Heart left ventricle (tissue), 16 donors: ENCODE measurements around the gene OR5B12. TPM values are rescaled to one million over a fixed set of nuclear protein-coding genes. Genes with fewer than 3 reads are reported as not detected.

Experiments used
- ATAC-seq, 4 donors: fragments of 200-7000 bp; cut with Tn5 transposase; one replicate each; pipeline ENCODE4 v1.9.1; 2020 to 2022; ENCODE audit warnings: moderate library complexity in 4 of 4, mild to moderate bottlenecking in 3 of 4, moderate number of reproducible peaks in 1 of 4
- DNase-seq, 5 donors: peaks; one replicate each; pipeline ENCODE4 v3.0.0-alpha.2; 2020
- H3K27ac ChIP-seq, 12 donors: fragments of 200-600 bp; sonication (generic) in 4 of 12; one replicate each; pipeline versions ENCODE4 v1.5.0 to v1.8.0; 2016 to 2022; ENCODE audit warnings: mild to moderate bottlenecking in 2 of 12
- H3K27me3 ChIP-seq, 9 donors: fragments of 200-600 bp; sonication (generic) in 2 of 9; one replicate each; pipeline versions ENCODE4 v1.5.1 to v1.8.0; 2016 to 2022; ENCODE audit warnings: mild to moderate bottlenecking in 3 of 9
- H3K36me3 ChIP-seq, 9 donors: fragments of 200-600 bp; sonication (generic) in 2 of 9; one replicate each; pipeline versions ENCODE4 v1.5.0 to v1.8.0; 2018 to 2022; ENCODE audit warnings: mild to moderate bottlenecking in 2 of 9
- H3K4me1 ChIP-seq, 12 donors: fragments of 200-600 bp; sonication (generic) in 4 of 12; one replicate each; pipeline versions ENCODE4 v1.5.0 to v1.8.0; 2016 to 2022; ENCODE audit warnings: mild to moderate bottlenecking in 3 of 12
- H3K4me3 ChIP-seq, 12 donors: fragments of 200-600 bp; sonication (generic) in 4 of 12; one replicate each; pipeline versions ENCODE4 v1.5.0 to v1.8.0; 2017 to 2022; ENCODE audit warnings: mild to moderate bottlenecking in 9 of 12, moderate library complexity in 4 of 12
- H3K9me3 ChIP-seq, 12 donors: fragments of 200-600 bp; sonication (generic) in 4 of 12; one replicate each; pipeline versions ENCODE4 v1.5.0 to v1.8.0; 2016 to 2022; ENCODE audit warnings: mild to moderate bottlenecking in 1 of 12
- CTCF ChIP-seq, 12 donors: fragments of 200-600 bp; sonication (generic) in 4 of 12; IDR thresholded peaks; one replicate each; pipeline versions ENCODE4 v1.5.0 to v1.8.0; 2018 to 2022; ENCODE audit warnings: antibody characterized with exemption in 12 of 12, mild to moderate bottlenecking in 5 of 12
- POLR2A ChIP-seq, 2 donors: fragments of 450-650 bp; IDR thresholded peaks; one replicate each; pipeline ENCODE4 v1.6.1; 2017; ENCODE audit warnings: antibody characterized with exemption in 2 of 2, mild to moderate bottlenecking in 2 of 2, moderate library complexity in 2 of 2
- WGBS, 4 donors: extraction: QIAGEN DNeasy Blood & Tissue Kit in 2 of 4; methylation state at CpG; one replicate each; pipeline versions ENCODE4 v1.1.5 to v1.1.7; 2013 to 2018; 5-methylcytosine and 5-hydroxymethylcytosine counted together
- intact Hi-C, 10 donors: fragments of 100-400 bp; cut with DNase I; formaldehyde crosslinking; loops; one replicate each; pipeline versions ENCODE4 v1.11.1 to v1.14.2; 2022
- polyA plus RNA-seq, 2 donors: library from polyadenylated mRNA; stranded (reverse); fragments of 200-250 nt; gene quantifications; one replicate each; pipeline ENCODE4 v1.2.3, GENCODE V29; 2013
- total RNA-seq, 9 donors: library from RNA; depleted of rRNA in 2 of 9; stranded (reverse); fragments of >200 nt in 2 of 9; fragmentation: NEBNext Ultra II Directional in 3 of 9; extraction: Animal tissue kit (Norgen Biotek cat#: 25700) in 3 of 9; gene quantifications; one replicate each; pipeline versions ENCODE4 v1.1.0 to v1.2.4, GENCODE V29; 2016 to 2023
- donor health status: ischemic (EF 13 %, LVEDD 7.1; RV severe dilation, severe dysfunction).
- donor health status: healthy with polysubstance abuse.
- donor health status: DM: no; HTN: yes; CAD: no.
- donor health status: DM: no; HTN: no; CAD: no.
- donor health status: ischemic (EF 25% LVEDD 6.9; RV normal size, moderate dysfunction).
- donor health status: ischemic (EF 25% LVEDD 5.7; RV mildly dilated, moderate dysfunction).
- donor health status: healthy.
- donor health status: DM: yes; HTN: yes; CAD: no.
- donor health status: ischemic (EF 35%, LVEDD 5.7; RV mildly dilated, moderate dysfunction).
- donor health status: nonischemic (EF 11% LVEDD 7.7; RV severe dilation, severe dysfunction).
- donor health status: DM: yes; HTN: yes; CAD: no.
- donor health status: PGD.
- donor health status: ischemic (EF 29% LVEDD 5.4; RV normal size, mild dysfunction).
- donor health status: nonischemic (EF 23%, LVEDD 6.1; RV moderate dilation, normal function).

The OR5B12 gene
- total and polyA plus RNA-seq, 11 donors: not detected

- Histone ChIP-seq H3K27ac (no peak overlapping the region), H3K9me3 (peaks cover 0 to 34% (median 10%) of the 10 kb centered on the region in 12 donors), H3K4me3 (no peak overlapping the region), H3K4me1 (no peaks in the 10 kb centered on the region), H3K36me3 (no peaks in the 10 kb centered on the region), H3K27me3 (no peaks in the 10 kb centered on the region)
- TF ChIP-seq CTCF (IDR thresholded peaks at IDR 0.05) (no peak), POLR2A (IDR thresholded peaks at IDR 0.05) (no peak)
- intact Hi-C loops: no loop called here
- no peak for DNase-seq
- ATAC-seq: no peak
Observed at GRCh38 chr11:58471892-58472291, 29.9 kb upstream of the OR5B12 start.

GRCh38 chr11:58466293-58466692 is 24.3 kb upstream of the OR5B12 start:
- H3K27ac ChIP-seq: no peak overlapping the region
- DNase-seq (no peak), ATAC-seq (no peak)
- H3K36me3 ChIP-seq: no peaks in the 10 kb centered on the region
- no peaks in the 10 kb centered on the region for H3K4me1 ChIP-seq
- no peaks in the 10 kb centered on the region for H3K27me3 ChIP-seq
- WGBS, 4 donors: 75 to 78% (median 76%) methylated on average over 1 of the region's 1 CpG
- intact Hi-C loops: no loop called here
- no peak overlapping the region for H3K4me3 ChIP-seq
- no peak for TF ChIP-seq CTCF (IDR thresholded peaks at IDR 0.05)
- TF ChIP-seq POLR2A (IDR thresholded peaks at IDR 0.05): no peak
- H3K9me3 ChIP-seq: peaks cover 0 to 24% (median 8%) of the 10 kb centered on the region in 12 donors

- intact Hi-C loops: no loop called here
- WGBS, 4 donors: 56 to 63% (median 62%) methylated on average over 3 of the region's 3 CpGs
Observed at GRCh38 chr11:58465690-58466089, 23.7 kb upstream of the OR5B12 start.

GRCh38 chr11:58451585-58451984 is 9.5 kb upstream of the OR5B12 start:
- TF ChIP-seq POLR2A (IDR thresholded peaks at IDR 0.05) (no peak), CTCF (IDR thresholded peaks at IDR 0.05) (no peak)
- no peaks in the 10 kb centered on the region for H3K36me3 ChIP-seq
- H3K9me3 ChIP-seq: peaks cover 0 to 31% (median under 1%) of the 10 kb centered on the region in 12 donors
- H3K27me3 ChIP-seq: no peaks in the 10 kb centered on the region
- ATAC-seq: no peak
- 44 to 58% (median 49%) methylated on average over 3 of the region's 3 CpGs for WGBS, 4 donors
- intact Hi-C loops: no loop called here
- no peak overlapping the region for H3K4me3 ChIP-seq
- H3K27ac ChIP-seq: no peak overlapping the region
- no peak for DNase-seq
- no peaks in the 10 kb centered on the region for H3K4me1 ChIP-seq

More at GRCh38 chr11:58465690-58466089, 23.7 kb upstream of the OR5B12 start:
- H3K4me3 ChIP-seq: no peak overlapping the region
- TF ChIP-seq CTCF (IDR thresholded peaks at IDR 0.05) (no peak), POLR2A (IDR thresholded peaks at IDR 0.05) (no peak)
- no peaks in the 10 kb centered on the region for H3K4me1 ChIP-seq
- DNase-seq (no peak), ATAC-seq (no peak)
- peaks cover 0 to 24% (median 7%) of the 10 kb centered on the region in 12 donors for H3K9me3 ChIP-seq
- no peaks in the 10 kb centered on the region for H3K36me3 ChIP-seq
- H3K27ac ChIP-seq: no peak overlapping the region
- H3K27me3 ChIP-seq: no peaks in the 10 kb centered on the region
